H1 (cell line): ENCODE results near the gene UBR7.

ENCODE experiments used
- CTCF ChIP-seq, 3 experiments: IDR thresholded peaks; 1 replicate in 2 of 3; 2 replicates in 1 of 3; pipeline versions ENCODE4 v1.5.1 to v1.6.1; 2011; ENCODE audit warnings: low read length in 3 of 3, mild to moderate bottlenecking in 3 of 3, inconsistent platforms in 2 of 3, low read depth in 1 of 3, moderate library complexity in 1 of 3; ENCODE audit not compliant: insufficient read depth in 1 of 3; ENCODE audit errors: control extremely low read depth in 1 of 3
- EP300 ChIP-seq, 2 experiments: IDR thresholded peaks; 1 replicate in 1 of 2; 2 replicates in 1 of 2; pipeline ENCODE4 v1.6.1; 2011 to 2012; ENCODE audit warnings: low read depth in 2 of 2, low read length in 2 of 2, mild to moderate bottlenecking in 2 of 2, borderline replicate concordance in 1 of 2, inconsistent platforms in 1 of 2, moderate library complexity in 1 of 2
- EZH2 ChIP-seq: fragments of 200-600 bp; sonication (generic); IDR thresholded peaks from 2 replicates; pipeline ENCODE4 v1.7.1; 2012; ENCODE audit warnings: low read depth, mild to moderate bottlenecking, moderate library complexity, low read length, inconsistent platforms; ENCODE audit not compliant: severe bottlenecking
- GABPA ChIP-seq: IDR thresholded peaks from 2 replicates; pipeline ENCODE4 v1.6.1; 2011; ENCODE audit warnings: mild to moderate bottlenecking, low read length, moderate library complexity, borderline replicate concordance; ENCODE audit not compliant: insufficient read depth
- JUN ChIP-seq: IDR thresholded peaks from 2 replicates; pipeline ENCODE4 v1.6.1; 2011; ENCODE audit warnings: low read depth, mild to moderate bottlenecking, improper control_type of control experiment, low read length
- MAX ChIP-seq: IDR thresholded peaks from 2 replicates; pipeline ENCODE4 v1.6.1; 2012; ENCODE audit warnings: inconsistent platforms
- NANOG ChIP-seq: IDR thresholded peaks from 2 replicates; pipeline ENCODE4 v1.6.1; 2011; ENCODE audit warnings: low read length, low read depth, mild to moderate bottlenecking, inconsistent platforms; ENCODE audit not compliant: insufficient read depth, poor library complexity, severe bottlenecking
- POLR2A ChIP-seq, 2 experiments: IDR thresholded peaks; 1 replicate in 1 of 2; 2 replicates in 1 of 2; pipeline ENCODE4 v1.6.1; 2011; ENCODE audit warnings: low read depth in 2 of 2, low read length in 2 of 2, mild to moderate bottlenecking in 2 of 2; ENCODE audit errors: control extremely low read depth in 1 of 2
- SP2 ChIP-seq: IDR thresholded peaks from 2 replicates; pipeline ENCODE4 v1.6.1; 2012; ENCODE audit warnings: mild to moderate bottlenecking, low read length, inconsistent platforms
- TAF7 ChIP-seq: optimal IDR thresholded peaks from 2 replicates; pipeline ENCODE3; 2011; ENCODE audit warnings: low read depth, mild to moderate bottlenecking, inconsistent platforms, low read length, moderate library complexity, borderline replicate concordance
- USF2 ChIP-seq: IDR thresholded peaks from 2 replicates; pipeline ENCODE4 v1.6.1; 2011; ENCODE audit warnings: low read length, improper control_type of control experiment

GRCh38 chr14:93207468-93208308 lies 632 bp downstream of the UBR7 start:
- TF ChIP-seq MAX: no peak
- TF ChIP-seq USF2: no peak
- TF ChIP-seq CTCF (IDR thresholded peaks at IDR 0.05; ENCODE audit: control extremely low read depth in 1 of 3, insufficient read depth in 1 of 3, low read depth in 1 of 3, low read length in 3 of 3): peak; percentile 47 to 59 (median 53)
- no peak for TF ChIP-seq SP2
- no peak for TF ChIP-seq GABPA
- no peak for TF ChIP-seq EP300 (IDR thresholded peaks at IDR 0.05; ENCODE audit: borderline replicate concordance in 1 of 2, low read depth in 2 of 2, low read length in 2 of 2)
- no peak for TF ChIP-seq POLR2A (IDR thresholded peaks at IDR 0.05; ENCODE audit: control extremely low read depth in 1 of 2, low read depth in 2 of 2, low read length in 2 of 2)
- no peak for TF ChIP-seq JUN
- TF ChIP-seq NANOG: no peak
- no peak for TF ChIP-seq EZH2
- TF ChIP-seq TAF7: no peak
